Tibial nerve (tissue), 3 donors: Measurements from ENCODE around the gene OSBPL5.

Experiments used
- CTCF ChIP-seq, 5 experiments: fragments of 200-600 bp in 3 of 5; fragments of 450-650 bp in 2 of 5; sonication (generic) in 3 of 5; IDR thresholded peaks; one replicate each; pipeline ENCODE4 v1.5.1; 2016 to 2019; ENCODE audit warnings: antibody characterized with exemption in 5 of 5, mild to moderate bottlenecking in 3 of 5, moderate library complexity in 2 of 5
- POLR2A ChIP-seq, 2 donors: fragments of 450-650 bp; IDR thresholded peaks; one replicate each; pipeline ENCODE4 v1.6.1; 2017; ENCODE audit warnings: antibody characterized with exemption in 2 of 2, mild to moderate bottlenecking in 2 of 2, moderate library complexity in 2 of 2

GRCh38 chr11:3148990-3149851 lies 15.9 kb downstream of the OSBPL5 start:
- TF ChIP-seq CTCF (IDR thresholded peaks at IDR 0.05) = no peak
- TF ChIP-seq POLR2A (IDR thresholded peaks at IDR 0.05) = no peak
